ENCODE measurements around the gene TBCEL. TPM values are rescaled to one million over a fixed set of nuclear protein-coding genes. Genes with fewer than 3 reads are reported as not detected.

The TBCEL gene
- total RNA-seq, 2 experiments from 2014 or later = 6.8 to 7.2 TPM

- ATAC-seq (no peak), DNase-seq (no peak)
- peaks cover 6% of the 10 kb centered on the region for H3K4me1 Mint-ChIP-seq (ENCODE audit: low read depth)
- CTCF ChIA-PET = no interaction called here
- H3K27ac Mint-ChIP-seq = no peak overlapping the region
- POLR2A ChIA-PET = no interaction called here
- TF ChIP-seq, protein P1, sequence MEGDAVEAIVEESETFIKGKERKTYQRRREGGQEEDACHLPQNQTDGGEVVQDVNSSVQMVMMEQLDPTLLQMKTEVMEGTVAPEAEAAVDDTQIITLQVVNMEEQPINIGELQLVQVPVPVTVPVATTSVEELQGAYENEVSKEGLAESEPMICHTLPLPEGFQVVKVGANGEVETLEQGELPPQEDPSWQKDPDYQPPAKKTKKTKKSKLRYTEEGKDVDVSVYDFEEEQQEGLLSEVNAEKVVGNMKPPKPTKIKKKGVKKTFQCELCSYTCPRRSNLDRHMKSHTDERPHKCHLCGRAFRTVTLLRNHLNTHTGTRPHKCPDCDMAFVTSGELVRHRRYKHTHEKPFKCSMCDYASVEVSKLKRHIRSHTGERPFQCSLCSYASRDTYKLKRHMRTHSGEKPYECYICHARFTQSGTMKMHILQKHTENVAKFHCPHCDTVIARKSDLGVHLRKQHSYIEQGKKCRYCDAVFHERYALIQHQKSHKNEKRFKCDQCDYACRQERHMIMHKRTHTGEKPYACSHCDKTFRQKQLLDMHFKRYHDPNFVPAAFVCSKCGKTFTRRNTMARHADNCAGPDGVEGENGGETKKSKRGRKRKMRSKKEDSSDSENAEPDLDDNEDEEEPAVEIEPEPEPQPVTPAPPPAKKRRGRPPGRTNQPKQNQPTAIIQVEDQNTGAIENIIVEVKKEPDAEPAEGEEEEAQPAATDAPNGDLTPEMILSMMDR (IDR thresholded peaks at IDR 0.05) = no peak
- no peaks in the 10 kb centered on the region for H3K9me3 Mint-ChIP-seq
- no peaks in the 10 kb centered on the region for H3K36me3 Mint-ChIP-seq (ENCODE audit: low read depth)
- intact Hi-C loops (cut with micrococcal nuclease) = no loop called here
- H3K27me3 Mint-ChIP-seq = peaks cover 13% of the 10 kb centered on the region
- H3K4me3 Mint-ChIP-seq = no peak overlapping the region
Measured at GRCh38 chr11:120994091-120994859, 29.6 kb upstream of the TBCEL start.

GRCh38 chr11:120995184-120995583, 28.7 kb upstream of the TBCEL start:
- TF ChIP-seq, protein P1 (IDR thresholded peaks at IDR 0.05) = no peak
- intact Hi-C loops (cut with micrococcal nuclease) = no loop called here
- Mint-ChIP-seq H3K27me3 (peaks cover 16% of the 10 kb centered on the region), H3K9me3 (no peaks in the 10 kb centered on the region), H3K4me3 (no peak overlapping the region), H3K4me1 (ENCODE audit: low read depth) (peaks cover 6% of the 10 kb centered on the region), H3K36me3 (ENCODE audit: low read depth) (no peaks in the 10 kb centered on the region), H3K27ac (no peak overlapping the region)
- ATAC-seq (no peak), DNase-seq (no peak)
- POLR2A ChIA-PET = no interaction called here
- CTCF ChIA-PET = interaction anchor here (1.1 kb wide), 1 partner anchor 10 kb away, joined by 3 read pairs; no protein-coding TSS in a partner anchor

GRCh38 chr11:120996973-120997372, 26.9 kb upstream of the TBCEL start:
- intact Hi-C loops (cut with micrococcal nuclease) = no loop called here
- peaks cover 6% of the 10 kb centered on the region for H3K4me1 Mint-ChIP-seq (ENCODE audit: low read depth)
- H3K27me3 Mint-ChIP-seq = peaks cover 15% of the 10 kb centered on the region
- TF ChIP-seq, protein P1 (IDR thresholded peaks at IDR 0.05) = no peak
- DNase-seq (no peak), ATAC-seq (no peak)
- H3K36me3 Mint-ChIP-seq (ENCODE audit: low read depth) = no peaks in the 10 kb centered on the region
- POLR2A ChIA-PET = no interaction called here
- H3K9me3 Mint-ChIP-seq = no peaks in the 10 kb centered on the region
- no peak overlapping the region for H3K27ac Mint-ChIP-seq
- H3K4me3 Mint-ChIP-seq = no peak overlapping the region
- CTCF ChIA-PET = interaction anchor here (0.5 to 1.4 kb wide), 3 partner anchors 22 to 1963 kb away, joined by 3 read pairs; no protein-coding TSS in a partner anchor

- TF ChIP-seq, protein P1 (IDR thresholded peaks at IDR 0.05) = no peak
- intact Hi-C loops (cut with micrococcal nuclease) = no loop called here
- DNase-seq (no peak), ATAC-seq (no peak)
- H3K27ac Mint-ChIP-seq = no peak overlapping the region
- peaks cover 18% of the 10 kb centered on the region for H3K27me3 Mint-ChIP-seq
- H3K4me3 Mint-ChIP-seq = no peak overlapping the region
- H3K36me3 Mint-ChIP-seq (ENCODE audit: low read depth) = no peaks in the 10 kb centered on the region
- H3K9me3 Mint-ChIP-seq = no peaks in the 10 kb centered on the region
- CTCF ChIA-PET = interaction anchor here (2.0 kb wide), 1 partner anchor 9 kb away, joined by 4 read pairs; no protein-coding TSS in a partner anchor
- POLR2A ChIA-PET = no interaction called here
- peaks cover 6% of the 10 kb centered on the region for H3K4me1 Mint-ChIP-seq (ENCODE audit: low read depth)
Measured at GRCh38 chr11:120998581-120998980, 25.3 kb upstream of the TBCEL start.

- no peak overlapping the region for H3K4me3 Mint-ChIP-seq
- CTCF ChIA-PET = interaction anchor here (0.8 kb wide), 1 partner anchor 191 kb away, joined by 3 read pairs; no protein-coding TSS in a partner anchor
Measured at GRCh38 chr11:121004206-121004840, 19.6 kb upstream of the TBCEL start.

More at GRCh38 chr11:121004206-121004840, 19.6 kb upstream of the TBCEL start:
- intact Hi-C loops (cut with micrococcal nuclease) = no loop called here
- peaks cover 33% of the 10 kb centered on the region for H3K27me3 Mint-ChIP-seq
- no peaks in the 10 kb centered on the region for H3K4me1 Mint-ChIP-seq (ENCODE audit: low read depth)
- H3K9me3 Mint-ChIP-seq = peaks cover 4% of the 10 kb centered on the region
- POLR2A ChIA-PET = no interaction called here
- ATAC-seq = no peak
- H3K27ac Mint-ChIP-seq = no peak overlapping the region
- TF ChIP-seq, protein P1 (IDR thresholded peaks at IDR 0.05) = no peak
- DNase-seq = no peak
- H3K36me3 Mint-ChIP-seq (ENCODE audit: low read depth) = no peaks in the 10 kb centered on the region

All from activated CD8-positive, alpha-beta T cell treated with anti-CD3 and anti-CD28 coated beads for 36 hours (primary cell).